NCI-H524 (cell line): ENCODE data around the gene ADGRG6.

Source experiments
- DNase-seq, 2 experiments: peaks; one replicate each; lab custom pipeline; 2025; lab: John Stamatoyannopoulos, UW

ADGRG6 gene

GRCh38 chr6:142489722-142490610 is 188.2 kb downstream of the ADGRG6 start:
- DNase-seq = no peak
